GM12865 (cell line): Measurements from ENCODE around the gene ATP11A.

Experiments
- DNase-seq: peaks from one replicate; pipeline ENCODE4 v3.0.0; 2010; ENCODE audit warnings: low read depth
- H3K4me3 ChIP-seq: 2 replicates; pipeline ENCODE4 v1.5.1; 2011; ENCODE audit warnings: mild to moderate bottlenecking, low read depth, low read length, control low read depth
- CTCF ChIP-seq: IDR thresholded peaks from 2 replicates; pipeline ENCODE4 v1.5.1; 2011; ENCODE audit warnings: low read length, control low read depth, low read depth, inconsistent platforms; ENCODE audit not compliant: insufficient read depth; ENCODE audit errors: missing control alignments

ATP11A gene

DNA sequence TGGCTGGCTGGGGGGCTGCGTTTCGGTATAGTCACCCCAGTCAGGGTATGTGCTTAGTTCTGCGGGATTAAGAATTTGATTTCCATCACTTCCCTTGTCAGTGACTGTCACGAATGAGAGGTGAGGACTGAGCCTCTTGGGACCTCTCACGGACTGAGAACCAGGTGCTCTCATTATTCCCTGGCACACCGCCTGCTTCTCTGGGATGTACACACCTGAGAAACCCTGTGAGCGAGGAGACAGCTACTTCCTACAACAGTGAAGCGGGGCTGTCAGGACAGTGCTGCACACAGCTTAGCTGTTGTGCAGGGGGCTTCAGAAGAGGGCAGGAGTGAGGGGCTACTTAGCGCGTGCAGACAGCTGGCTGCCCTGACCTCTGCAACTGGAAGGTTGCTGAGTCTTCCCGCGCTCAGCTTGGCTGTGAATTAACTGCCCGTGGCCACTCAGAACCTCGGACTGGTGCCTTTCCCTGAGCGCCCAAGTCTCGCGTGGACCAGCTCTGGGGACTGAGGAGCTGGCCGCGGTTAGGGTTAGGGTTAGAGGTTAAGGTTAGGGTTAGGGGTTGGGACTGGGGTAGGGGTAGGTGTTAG, 213.9 kb downstream of the ATP11A start:
- no peak for DNase-seq
- no peak overlapping the region for H3K4me3 ChIP-seq
- no peak for TF ChIP-seq CTCF

GRCh38 chr13:112904436-112904960, 214.7 kb downstream of the ATP11A start:
- TF ChIP-seq CTCF, result no peak
- H3K4me3 ChIP-seq, result no peak overlapping the region
- no peak for DNase-seq

- DNase-seq, result no peak
- no peak for TF ChIP-seq CTCF
- H3K4me3 ChIP-seq, result no peak overlapping the region
These were observed 215.2 kb downstream of the ATP11A start for GRCh38 chr13:112905086-112905485.

DNA sequence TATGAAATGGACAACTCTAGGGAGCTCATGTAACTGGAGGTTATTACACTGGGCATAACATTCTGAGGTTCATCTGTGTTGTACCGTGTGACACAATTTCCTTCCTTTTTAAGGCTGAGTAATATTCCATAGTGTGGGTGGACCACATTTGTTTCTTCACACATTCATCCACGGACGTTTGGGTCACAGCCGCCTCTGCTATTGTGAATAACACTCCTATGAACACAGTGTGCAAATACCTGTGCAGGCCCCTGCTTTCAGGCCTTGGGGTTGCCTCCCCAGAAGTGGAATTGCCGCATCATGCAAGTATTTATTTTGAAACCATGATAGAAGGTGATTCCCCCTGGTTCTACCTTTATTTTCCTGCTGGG, 215.8 kb downstream of the ATP11A start:
- H3K4me3 ChIP-seq, result no peak overlapping the region
- no peak for DNase-seq
- no peak for TF ChIP-seq CTCF

- no peak for TF ChIP-seq CTCF
- H3K4me3 ChIP-seq, result no peak overlapping the region
- no peak for DNase-seq
These were observed 216.3 kb downstream of the ATP11A start for GRCh38 chr13:112905990-112906641.

DNA sequence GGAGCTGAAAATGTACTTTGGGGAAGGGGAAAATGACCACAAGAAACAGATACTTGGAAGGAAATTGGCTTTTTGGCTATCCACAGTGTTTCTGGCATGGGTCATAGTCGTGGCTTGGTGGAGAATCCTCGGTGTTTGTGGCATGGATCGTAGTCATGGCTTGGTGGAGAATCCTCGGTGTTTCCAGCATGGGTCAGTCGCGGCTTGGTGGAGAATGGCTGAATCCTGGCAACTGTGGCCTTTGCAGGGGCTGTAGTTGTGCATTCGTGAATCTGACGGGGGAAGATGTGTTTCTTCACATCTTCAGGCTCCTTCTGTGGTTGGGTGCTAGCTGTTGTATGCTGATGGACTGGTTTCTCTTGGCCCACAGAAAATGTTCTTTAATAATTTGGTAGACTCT, 217.4 kb downstream of the ATP11A start:
- H3K4me3 ChIP-seq, result no peak overlapping the region
- TF ChIP-seq CTCF, result no peak
- DNase-seq, result no peak
